Activated CD8-positive, alpha-beta T cell treated with anti-CD3 and anti-CD28 coated beads for 36 hours (primary cell): ENCODE results near the gene WHAMM. TPM values are rescaled to one million over a fixed set of nuclear protein-coding genes. Genes with fewer than 3 reads are reported as not detected.

Source experiments
- ATAC-seq: fragments of 200-7000 bp; cut with Tn5 transposase; one replicate; pipeline ENCODE4 v1.10.0; 2021; ENCODE audit warnings: mild to moderate bottlenecking, moderate library complexity
- CTCF ChIA-PET: fragments of 350-600 bp; sonication (Branson Sonifier 250); formaldehyde crosslinking; loops from one replicate; lab custom pipeline; 2021; ENCODE audit warnings: antibody characterized with exemption; lab: Charles Lee
- POLR2A ChIA-PET: fragments of 350-600 bp; sonication (Branson Sonifier 250); formaldehyde crosslinking; loops from one replicate; lab custom pipeline; 2021; ENCODE audit warnings: antibody characterized with exemption; lab: Charles Lee
- DNase-seq: peaks from one replicate; pipeline ENCODE4 v3.0.0-alpha.2; 2020
- H3K27ac Mint-ChIP-seq: one replicate; pipeline ENCODE4 v1.8.0; 2021; ENCODE audit warnings: mild to moderate bottlenecking, mixed read lengths
- H3K27me3 Mint-ChIP-seq: one replicate; pipeline ENCODE4 v1.8.0; 2021; ENCODE audit warnings: mixed read lengths
- H3K36me3 Mint-ChIP-seq: one replicate; pipeline ENCODE4 v1.8.0; 2021; ENCODE audit warnings: low read depth, mixed read lengths
- H3K4me1 Mint-ChIP-seq: one replicate; pipeline ENCODE4 v1.8.0; 2021; ENCODE audit warnings: low read depth, mixed read lengths
- H3K4me3 Mint-ChIP-seq: one replicate; pipeline ENCODE4 v1.8.0; 2021; ENCODE audit warnings: mild to moderate bottlenecking, moderate library complexity, mixed read lengths
- H3K9me3 Mint-ChIP-seq: one replicate; pipeline ENCODE4 v1.8.0; 2021; ENCODE audit warnings: mixed read lengths
- CTCF ChIP-seq: fragments of 200-600 bp; IDR thresholded peaks from one replicate; pipeline ENCODE4 v1.8.0; 2022; ENCODE audit warnings: antibody characterized with exemption, mild to moderate bottlenecking
- intact Hi-C: fragments of 100-400 bp; cut with micrococcal nuclease; formaldehyde crosslinking; loops from one replicate; pipeline ENCODE4 v1.10.0; 2022
- total RNA-seq, 2 experiments: library from RNA; stranded (reverse); gene quantifications; one replicate each; pipeline ENCODE4 v1.2.3, GENCODE V29; 2021

Gene WHAMM
- total RNA-seq, 2 experiments from 2014 or later, result 5.8 to 6.1 TPM

- ChIA-PET CTCF (no interaction called here), POLR2A (no interaction called here)
- H3K4me3 Mint-ChIP-seq, result no peak overlapping the region
- TF ChIP-seq CTCF, result no peak
- no peak overlapping the region for H3K27ac Mint-ChIP-seq
- intact Hi-C loops, result no loop called here
- H3K36me3 Mint-ChIP-seq, result no peaks in the 10 kb centered on the region
- H3K27me3 Mint-ChIP-seq, result no peaks in the 10 kb centered on the region
- H3K4me1 Mint-ChIP-seq, result no peaks in the 10 kb centered on the region
- H3K9me3 Mint-ChIP-seq, result no peaks in the 10 kb centered on the region
- DNase-seq (no peak), ATAC-seq (no peak)
Measured at GRCh38 chr15:82882273-82882928, 73.0 kb downstream of the WHAMM start.

Other genes starting within 250 kb of the WHAMM start
- 1 to 10 TPM; 1.2 to 1.6 TPM for gene CPEB1, start 162.3 kb upstream of the WHAMM start, total RNA-seq
- gene AP3B2, start 99.8 kb upstream of the WHAMM start, total RNA-seq, result under 1 TPM; 0.16 to 0.18 TPM
- gene FSD2, start 3.6 kb upstream of the WHAMM start, total RNA-seq, result not detected
- 1 to 10 TPM; 5.4 TPM for gene HOMER2, start 143.1 kb downstream of the WHAMM start, total RNA-seq
- 10 to 100 TPM; 18.2 to 19.7 TPM for gene RAMAC, start 176.6 kb downstream of the WHAMM start, total RNA-seq
- 10 to 100 TPM; 25.6 to 30.2 TPM for gene C15orf40, start 202.0 kb downstream of the WHAMM start, total RNA-seq